Fibroblast of villous mesenchyme (primary cell): ENCODE results near the gene CDK19. TPM values are rescaled to one million over a fixed set of nuclear protein-coding genes. Genes with fewer than 3 reads are reported as not detected.

Experiments
- DNase-seq: peaks from one replicate; pipeline ENCODE4 v3.0.0-alpha.2; 2010; ENCODE audit warnings: low read depth
- H3K4me3 ChIP-seq: 2 replicates; pipeline ENCODE4 v1.5.1; 2011; ENCODE audit warnings: low read depth, mild to moderate bottlenecking, low read length
- total RNA-seq: library from RNA; depleted of rRNA; stranded (reverse); fragments of >200 nt; gene quantifications from 2 replicates; pipeline ENCODE4 v1.2.3, GENCODE V29; 2012
- TF ChIP-seq, protein P1 (sequence below): IDR thresholded peaks from 2 replicates; pipeline ENCODE4 v1.5.1; 2012; ENCODE audit warnings: low read depth, mild to moderate bottlenecking, low read length; ENCODE audit not compliant: insufficient read depth

Gene CDK19
- total RNA-seq, 1 donor = 9.9 TPM

DNA sequence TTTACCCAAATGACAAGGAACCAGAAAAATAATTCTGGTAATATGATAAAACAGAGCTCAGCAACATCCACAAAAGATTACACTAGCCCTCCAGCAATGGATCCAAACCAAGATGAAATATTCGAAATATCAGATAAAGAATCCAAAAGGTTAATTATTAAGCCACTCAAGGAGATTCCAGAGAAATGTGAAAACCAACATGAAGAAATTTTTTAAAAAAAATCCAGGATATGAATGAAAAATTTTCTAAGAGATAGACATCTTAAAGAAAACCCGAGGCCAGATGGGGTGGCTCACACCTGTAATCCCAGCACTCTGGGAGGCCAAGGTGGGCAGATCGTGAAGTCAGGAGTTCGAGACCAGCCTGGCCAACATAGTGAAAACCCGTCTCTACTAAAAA is 124.4 kb downstream of the CDK19 start:
- H3K4me3 ChIP-seq = no peak overlapping the region
- no peak for DNase-seq

DNA sequence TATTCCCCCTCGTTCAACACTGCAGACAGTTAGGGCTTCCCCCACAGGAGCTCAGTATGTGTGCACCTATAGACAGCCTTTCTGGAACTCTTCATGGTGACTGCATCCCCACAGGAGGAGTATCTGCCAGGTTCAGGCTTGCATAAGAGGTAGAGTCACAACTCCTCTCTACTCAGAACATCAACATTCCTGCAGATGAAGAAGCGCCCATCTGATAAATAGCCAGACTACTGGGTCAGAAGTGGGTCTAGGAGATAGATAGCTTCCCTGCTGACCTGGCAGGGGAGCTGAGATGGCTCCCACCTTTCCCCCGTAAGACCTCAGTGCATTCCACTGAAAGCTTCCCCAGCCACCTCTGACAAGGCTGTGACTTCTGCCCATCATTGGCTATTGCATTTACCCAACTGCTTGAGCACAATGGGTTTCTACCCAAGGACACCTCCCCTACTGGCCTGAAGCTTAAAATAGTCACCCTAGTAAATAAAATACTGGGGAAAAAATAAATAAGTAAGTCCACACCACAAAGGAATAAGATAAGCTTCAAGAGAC is 125.1 kb downstream of the CDK19 start:
- DNase-seq = no peak
- no peak overlapping the region for H3K4me3 ChIP-seq
- TF ChIP-seq, protein P1, sequence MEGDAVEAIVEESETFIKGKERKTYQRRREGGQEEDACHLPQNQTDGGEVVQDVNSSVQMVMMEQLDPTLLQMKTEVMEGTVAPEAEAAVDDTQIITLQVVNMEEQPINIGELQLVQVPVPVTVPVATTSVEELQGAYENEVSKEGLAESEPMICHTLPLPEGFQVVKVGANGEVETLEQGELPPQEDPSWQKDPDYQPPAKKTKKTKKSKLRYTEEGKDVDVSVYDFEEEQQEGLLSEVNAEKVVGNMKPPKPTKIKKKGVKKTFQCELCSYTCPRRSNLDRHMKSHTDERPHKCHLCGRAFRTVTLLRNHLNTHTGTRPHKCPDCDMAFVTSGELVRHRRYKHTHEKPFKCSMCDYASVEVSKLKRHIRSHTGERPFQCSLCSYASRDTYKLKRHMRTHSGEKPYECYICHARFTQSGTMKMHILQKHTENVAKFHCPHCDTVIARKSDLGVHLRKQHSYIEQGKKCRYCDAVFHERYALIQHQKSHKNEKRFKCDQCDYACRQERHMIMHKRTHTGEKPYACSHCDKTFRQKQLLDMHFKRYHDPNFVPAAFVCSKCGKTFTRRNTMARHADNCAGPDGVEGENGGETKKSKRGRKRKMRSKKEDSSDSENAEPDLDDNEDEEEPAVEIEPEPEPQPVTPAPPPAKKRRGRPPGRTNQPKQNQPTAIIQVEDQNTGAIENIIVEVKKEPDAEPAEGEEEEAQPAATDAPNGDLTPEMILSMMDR = no peak

More for the DNA sequence above, 124.4 kb downstream of the CDK19 start:
- TF ChIP-seq, protein P1 = no peak

DNA sequence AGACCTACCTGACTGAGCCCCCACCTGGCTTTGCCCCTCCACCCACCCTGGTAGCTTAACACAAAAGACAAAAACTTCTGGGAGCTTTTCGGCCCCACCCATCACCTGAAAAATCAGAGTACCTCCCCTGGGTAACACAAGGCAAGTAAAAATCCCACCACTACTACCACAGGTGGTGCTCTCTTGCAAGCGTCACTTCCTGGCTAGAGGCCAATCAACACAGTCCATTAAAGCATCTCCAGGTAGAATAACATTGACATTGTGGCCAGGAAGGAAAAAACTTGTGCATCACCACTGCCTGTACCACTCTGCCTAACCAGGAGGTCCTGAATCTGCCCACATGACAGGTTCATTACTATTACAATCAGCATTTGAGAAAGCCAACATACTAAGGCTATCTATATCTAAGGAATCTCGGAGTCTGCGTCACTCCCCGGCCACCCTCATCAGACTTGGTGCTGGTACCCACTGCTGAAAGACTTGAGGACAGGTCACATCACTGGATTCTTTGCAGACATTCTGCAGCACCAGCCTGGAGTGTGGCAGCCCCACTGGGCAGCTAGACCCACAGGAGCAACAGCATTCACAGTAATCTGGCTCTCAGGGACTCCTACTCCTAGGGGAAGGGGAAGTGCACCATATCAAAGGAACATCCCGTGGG is 125.9 kb downstream of the CDK19 start:
- no peak overlapping the region for H3K4me3 ChIP-seq
- no peak for DNase-seq
- TF ChIP-seq, protein P1 = no peak

DNA sequence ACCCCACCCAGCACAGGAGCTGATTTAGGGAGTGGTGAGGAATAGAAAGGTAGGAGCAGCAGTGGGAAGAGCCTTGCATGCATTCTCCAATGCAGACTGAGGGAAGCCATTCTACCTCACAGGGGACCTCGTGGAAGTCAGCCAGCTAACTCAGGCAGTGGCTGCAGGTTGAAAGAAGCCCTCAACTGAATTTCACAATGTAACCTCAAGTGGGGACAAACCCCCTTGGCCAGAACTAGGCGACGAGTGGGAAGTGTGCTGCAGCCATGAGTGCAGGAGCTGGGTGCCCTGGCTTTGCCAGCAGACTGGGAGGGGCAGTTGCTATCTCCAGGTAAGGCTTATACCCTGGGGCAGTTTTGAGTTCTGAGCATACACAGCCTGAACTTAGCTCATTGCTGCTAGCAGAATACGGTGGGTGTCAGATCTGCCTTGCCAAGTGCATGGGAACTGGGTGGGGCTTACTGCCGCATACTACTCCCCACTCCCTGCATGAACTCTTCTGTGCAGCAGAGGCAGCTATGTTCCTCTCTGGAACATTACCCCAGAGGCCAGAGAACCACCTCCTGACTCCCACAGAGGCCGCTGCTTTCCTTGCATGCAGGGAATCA is 126.5 kb downstream of the CDK19 start:
- TF ChIP-seq, protein P1 = no peak
- H3K4me3 ChIP-seq = no peak overlapping the region
- DNase-seq = no peak

DNA sequence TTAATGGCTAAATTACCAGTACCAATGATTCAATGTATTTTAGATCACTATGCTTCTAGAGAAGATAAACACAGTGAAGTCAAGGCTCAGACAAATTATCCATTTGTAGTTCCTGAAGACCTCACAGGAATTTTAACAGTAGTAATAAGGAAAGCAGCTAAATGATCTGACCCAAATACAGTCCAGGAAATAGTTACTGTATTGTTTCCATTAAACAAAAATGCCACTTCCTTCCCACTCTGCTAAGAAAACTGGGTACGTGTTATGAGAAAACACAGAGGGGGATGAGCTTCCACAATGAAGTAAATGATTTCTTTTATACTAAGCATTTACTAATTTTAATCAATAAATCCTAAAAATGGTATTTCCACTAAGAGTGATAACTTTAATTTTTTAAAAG is 127.9 kb downstream of the CDK19 start:
- DNase-seq = no peak
- TF ChIP-seq, protein P1 = no peak
- no peak overlapping the region for H3K4me3 ChIP-seq

DNA sequence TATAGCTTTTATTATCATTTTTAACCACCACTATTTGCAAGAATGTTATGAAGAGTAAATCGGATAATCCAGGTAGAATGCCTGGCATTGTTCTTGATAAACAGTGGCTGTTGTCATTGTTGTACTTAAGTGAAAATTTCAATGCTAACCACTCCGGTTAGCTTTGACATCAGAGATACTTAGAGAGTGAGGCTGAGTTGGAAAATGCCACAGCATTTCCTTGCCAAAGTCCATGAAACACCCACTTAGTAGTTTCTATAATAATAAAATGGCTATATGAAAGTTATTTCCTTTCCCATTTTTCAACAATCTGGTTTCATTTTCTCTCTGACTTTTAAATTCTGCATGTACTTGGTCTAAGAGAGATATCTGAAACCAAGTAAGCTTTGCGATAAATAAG is 132.0 kb downstream of the CDK19 start:
- DNase-seq = no peak
- TF ChIP-seq, protein P1 = no peak

DNA sequence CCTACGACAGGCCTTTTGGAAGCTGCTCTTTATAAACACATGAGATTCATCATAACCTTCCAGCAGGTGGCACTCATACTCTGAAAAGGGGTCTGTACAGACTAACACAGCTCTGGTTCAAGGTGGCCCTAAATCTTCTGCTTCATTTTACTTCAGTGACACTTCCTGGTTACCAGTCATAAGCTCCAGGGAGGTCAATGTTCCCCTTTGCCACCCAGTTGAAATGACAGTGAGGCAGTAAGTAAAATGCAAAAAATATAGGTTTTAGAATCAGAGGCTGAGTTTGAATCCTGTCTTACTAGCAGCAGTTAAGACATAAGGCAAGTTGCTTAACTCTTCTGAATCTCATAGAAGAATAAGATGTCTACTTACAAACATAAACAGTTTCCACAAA is 132.8 kb downstream of the CDK19 start:
- TF ChIP-seq, protein P1 = peak; percentile 72
- DNase-seq = peak; percentile 83
- no peak overlapping the region for H3K4me3 ChIP-seq

More for the DNA sequence above, 132.0 kb downstream of the CDK19 start:
- no peak overlapping the region for H3K4me3 ChIP-seq
